Natural killer cell (primary cell): Measurements from ENCODE around the gene DGUOK. TPM values are rescaled to one million over a fixed set of nuclear protein-coding genes. Genes with fewer than 3 reads are reported as not detected.

Experiments
- ATAC-seq, 3 donors: fragments of 150-1000 bp in 2 of 3; fragments of 200-7000 bp in 1 of 3; cut with Tn5 transposase; 1 replicate in 1 of 3; 2 replicates in 2 of 3; pipeline ENCODE4 v1.10.0; 2021; ENCODE audit warnings: mild to moderate bottlenecking in 2 of 3, moderate library complexity in 2 of 3
- DNase-seq, 2 donors: peaks; one replicate each; pipeline versions ENCODE4 v3.0.0 to v3.0.0-alpha.2; 2013 to 2021; ENCODE audit warnings: mixed read lengths in 1 of 2
- H3K27ac ChIP-seq: one replicate; pipeline ENCODE4 v1.5.1; 2013; ENCODE audit warnings: mild to moderate bottlenecking, low read length
- H3K27me3 ChIP-seq: one replicate; pipeline ENCODE4 v1.6.1; 2013; ENCODE audit warnings: low read length; ENCODE audit not compliant: control insufficient read depth, insufficient read depth
- H3K36me3 ChIP-seq: one replicate; pipeline ENCODE4 v1.6.1; 2013; ENCODE audit warnings: low read length; ENCODE audit not compliant: control insufficient read depth, insufficient read depth
- H3K4me1 ChIP-seq: one replicate; pipeline ENCODE4 v1.6.1; 2013; ENCODE audit warnings: low read length; ENCODE audit not compliant: control insufficient read depth, insufficient read depth
- H3K4me3 ChIP-seq: one replicate; pipeline ENCODE4 v1.5.1; 2013; ENCODE audit warnings: low read length
- H3K9me3 ChIP-seq: one replicate; pipeline ENCODE4 v1.6.1; 2013; ENCODE audit warnings: low read length; ENCODE audit not compliant: control insufficient read depth, insufficient read depth
- H3K27ac Mint-ChIP-seq, 2 donors: one replicate each; pipeline ENCODE4 v1.8.0; 2022; ENCODE audit warnings: mild to moderate bottlenecking in 2 of 2, mixed read lengths in 2 of 2, moderate library complexity in 1 of 2
- H3K27me3 Mint-ChIP-seq, 2 donors: one replicate each; pipeline ENCODE4 v1.8.0; 2022; ENCODE audit warnings: low read depth in 2 of 2, mixed read lengths in 2 of 2
- H3K36me3 Mint-ChIP-seq: one replicate; pipeline ENCODE4 v1.8.0; 2022; ENCODE audit warnings: mixed read lengths
- H3K4me1 Mint-ChIP-seq, 2 donors: one replicate each; pipeline ENCODE4 v1.8.0; 2022; ENCODE audit warnings: mixed read lengths in 2 of 2
- H3K4me3 Mint-ChIP-seq: one replicate; pipeline ENCODE4 v1.8.0; 2022; ENCODE audit warnings: mild to moderate bottlenecking, moderate library complexity, mixed read lengths
- H3K9me3 Mint-ChIP-seq, 2 donors: one replicate each; pipeline ENCODE4 v1.8.0; 2022; ENCODE audit warnings: mixed read lengths in 2 of 2
- WGBS: methylation state at CpG from one replicate; pipeline ENCODE4 v1.1.7; 2013; ENCODE audit warnings: missing lambda C conversion rate; ENCODE audit not compliant: insufficient coverage; 5-methylcytosine and 5-hydroxymethylcytosine counted together
- intact Hi-C: fragments of 100-400 bp; cut with micrococcal nuclease; formaldehyde crosslinking; loops from one replicate; pipeline ENCODE4 v1.14.2; 2022
- total RNA-seq, 4 donors: library from RNA; stranded (reverse); fragments of 120-200 nt in 1 of 4; gene quantifications; one replicate each; pipeline versions ENCODE4 v1.2.3 to v1.2.4, GENCODE V29; 2013 to 2022
- TF ChIP-seq, protein P1 (sequence below): fragments of 200-600 bp; IDR thresholded peaks from one replicate; pipeline ENCODE4 v1.8.0; 2022; ENCODE audit warnings: antibody characterized with exemption

DGUOK gene
- total RNA-seq, 3 donors from 2014 or later (not counting 1 experiment from before 2014, with no cell fraction given): 47.6 to 56.8 (median 54.8) TPM

- no peaks in the 10 kb centered on the region for H3K9me3 ChIP-seq
- Mint-ChIP-seq H3K36me3 (peaks cover 2% of the 10 kb centered on the region), H3K4me3 (no peak overlapping the region), H3K27ac (peak overlapping the region; percentile 8 to 36), H3K9me3 (no peaks in the 10 kb centered on the region), H3K27me3 (no peaks in the 10 kb centered on the region), H3K4me1 (peaks cover 42 to 53% of the 10 kb centered on the region in 2 donors)
- intact Hi-C loops: no loop called here
- H3K4me3 ChIP-seq: no peak overlapping the region
- H3K36me3 ChIP-seq: peaks cover 33% of the 10 kb centered on the region
- TF ChIP-seq, protein P1, sequence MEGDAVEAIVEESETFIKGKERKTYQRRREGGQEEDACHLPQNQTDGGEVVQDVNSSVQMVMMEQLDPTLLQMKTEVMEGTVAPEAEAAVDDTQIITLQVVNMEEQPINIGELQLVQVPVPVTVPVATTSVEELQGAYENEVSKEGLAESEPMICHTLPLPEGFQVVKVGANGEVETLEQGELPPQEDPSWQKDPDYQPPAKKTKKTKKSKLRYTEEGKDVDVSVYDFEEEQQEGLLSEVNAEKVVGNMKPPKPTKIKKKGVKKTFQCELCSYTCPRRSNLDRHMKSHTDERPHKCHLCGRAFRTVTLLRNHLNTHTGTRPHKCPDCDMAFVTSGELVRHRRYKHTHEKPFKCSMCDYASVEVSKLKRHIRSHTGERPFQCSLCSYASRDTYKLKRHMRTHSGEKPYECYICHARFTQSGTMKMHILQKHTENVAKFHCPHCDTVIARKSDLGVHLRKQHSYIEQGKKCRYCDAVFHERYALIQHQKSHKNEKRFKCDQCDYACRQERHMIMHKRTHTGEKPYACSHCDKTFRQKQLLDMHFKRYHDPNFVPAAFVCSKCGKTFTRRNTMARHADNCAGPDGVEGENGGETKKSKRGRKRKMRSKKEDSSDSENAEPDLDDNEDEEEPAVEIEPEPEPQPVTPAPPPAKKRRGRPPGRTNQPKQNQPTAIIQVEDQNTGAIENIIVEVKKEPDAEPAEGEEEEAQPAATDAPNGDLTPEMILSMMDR: no peak
- no peak for DNase-seq
- H3K27me3 ChIP-seq: no peaks in the 10 kb centered on the region
- no peak overlapping the region for H3K27ac ChIP-seq
- H3K4me1 ChIP-seq: peaks cover 3% of the 10 kb centered on the region
- WGBS: no CpG with 5 or more reads among the region's 2 CpGs
- no peak for ATAC-seq
Measured at GRCh38 chr2:73942664-73943063, 16.0 kb downstream of the DGUOK start.

- no peaks in the 10 kb centered on the region for H3K9me3 Mint-ChIP-seq
- no peaks in the 10 kb centered on the region for H3K27me3 ChIP-seq
- ATAC-seq (no peak), DNase-seq (no peak)
- H3K36me3 ChIP-seq: peaks cover 47% of the 10 kb centered on the region
- H3K9me3 ChIP-seq: no peaks in the 10 kb centered on the region
- peaks cover 45 to 51% of the 10 kb centered on the region in 2 donors for H3K4me1 Mint-ChIP-seq
- 76% methylated on average over 3 of the region's 4 CpGs for WGBS
- no peak overlapping the region for H3K4me3 Mint-ChIP-seq
- peaks cover 10% of the 10 kb centered on the region for H3K36me3 Mint-ChIP-seq
- peaks cover 7% of the 10 kb centered on the region for H3K4me1 ChIP-seq
- H3K4me3 ChIP-seq: no peak overlapping the region
- TF ChIP-seq, protein P1: no peak
- H3K27ac Mint-ChIP-seq: peak overlapping the region; percentile 4 to 21
- H3K27ac ChIP-seq: no peak overlapping the region
- intact Hi-C loops: no loop called here
- H3K27me3 Mint-ChIP-seq: no peaks in the 10 kb centered on the region
Measured at GRCh38 chr2:73944714-73945113, 18.0 kb downstream of the DGUOK start.

GRCh38 chr2:73946215-73946614 lies 19.5 kb downstream of the DGUOK start:
- H3K27ac ChIP-seq: no peak overlapping the region
- H3K4me1 Mint-ChIP-seq: peaks cover 36% of the 10 kb centered on the region in 2 donors
- H3K36me3 Mint-ChIP-seq: peaks cover 15% of the 10 kb centered on the region
- peaks cover 53% of the 10 kb centered on the region for H3K36me3 ChIP-seq
- no peaks in the 10 kb centered on the region for H3K27me3 ChIP-seq
- H3K27me3 Mint-ChIP-seq: no peaks in the 10 kb centered on the region
- H3K9me3 ChIP-seq: no peaks in the 10 kb centered on the region
- ATAC-seq (no peak), DNase-seq (no peak)
- TF ChIP-seq, protein P1: no peak
- H3K4me1 ChIP-seq: peaks cover 7% of the 10 kb centered on the region
- H3K27ac Mint-ChIP-seq: peak overlapping the region in 1 of 2 donors; percentile 22
- no peak overlapping the region for H3K4me3 ChIP-seq
- no CpG with 5 or more reads among the region's 1 CpG for WGBS
- no peak overlapping the region for H3K4me3 Mint-ChIP-seq
- intact Hi-C loops: no loop called here
- H3K9me3 Mint-ChIP-seq: no peaks in the 10 kb centered on the region

DNA sequence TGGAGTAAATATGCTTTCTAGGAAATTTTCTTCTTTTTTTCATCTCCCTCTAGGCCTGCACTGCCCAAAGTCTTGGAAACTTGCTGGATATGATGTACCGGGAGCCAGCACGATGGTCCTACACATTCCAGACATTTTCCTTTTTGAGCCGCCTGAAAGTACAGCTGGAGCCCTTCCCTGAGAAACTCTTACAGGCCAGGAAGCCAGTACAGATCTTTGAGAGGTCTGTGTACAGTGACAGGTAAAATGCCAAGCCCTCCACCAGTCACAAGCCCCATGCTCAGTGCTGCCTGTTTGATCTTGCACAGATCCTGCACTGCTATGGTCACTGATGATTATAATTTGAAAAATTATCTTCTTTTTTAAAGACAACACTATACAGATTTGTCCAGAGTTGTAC lies 20.0 kb downstream of the DGUOK start:
- Histone ChIP-seq H3K4me1 (peaks cover 7% of the 10 kb centered on the region), H3K9me3 (no peaks in the 10 kb centered on the region), H3K36me3 (peaks cover 57% of the 10 kb centered on the region), H3K27me3 (no peaks in the 10 kb centered on the region), H3K4me3 (no peak overlapping the region), H3K27ac (no peak overlapping the region)
- no peak overlapping the region for H3K4me3 Mint-ChIP-seq
- DNase-seq (no peak), ATAC-seq (no peak)
- TF ChIP-seq, protein P1: no peak
- WGBS: 98% methylated on average over 3 of the region's 3 CpGs
- no peaks in the 10 kb centered on the region for H3K9me3 Mint-ChIP-seq
- no peaks in the 10 kb centered on the region for H3K27me3 Mint-ChIP-seq
- H3K27ac Mint-ChIP-seq: peak overlapping the region in 1 of 2 donors; percentile 22
- peaks cover 20% of the 10 kb centered on the region for H3K36me3 Mint-ChIP-seq
- peaks cover 31 to 41% of the 10 kb centered on the region in 2 donors for H3K4me1 Mint-ChIP-seq
- intact Hi-C loops: no loop called here
